Measurements from ENCODE around the gene SEC14L1.
A peak's percentile ranks its signal among the peaks of the same experiment; 100 is the strongest.
"Not testable (repeated sequence)": the region's sequence is repeated elsewhere in the genome, so short reads cannot be mapped to it uniquely, and the experiment has no call there.

Gene SEC14L1

DNA sequence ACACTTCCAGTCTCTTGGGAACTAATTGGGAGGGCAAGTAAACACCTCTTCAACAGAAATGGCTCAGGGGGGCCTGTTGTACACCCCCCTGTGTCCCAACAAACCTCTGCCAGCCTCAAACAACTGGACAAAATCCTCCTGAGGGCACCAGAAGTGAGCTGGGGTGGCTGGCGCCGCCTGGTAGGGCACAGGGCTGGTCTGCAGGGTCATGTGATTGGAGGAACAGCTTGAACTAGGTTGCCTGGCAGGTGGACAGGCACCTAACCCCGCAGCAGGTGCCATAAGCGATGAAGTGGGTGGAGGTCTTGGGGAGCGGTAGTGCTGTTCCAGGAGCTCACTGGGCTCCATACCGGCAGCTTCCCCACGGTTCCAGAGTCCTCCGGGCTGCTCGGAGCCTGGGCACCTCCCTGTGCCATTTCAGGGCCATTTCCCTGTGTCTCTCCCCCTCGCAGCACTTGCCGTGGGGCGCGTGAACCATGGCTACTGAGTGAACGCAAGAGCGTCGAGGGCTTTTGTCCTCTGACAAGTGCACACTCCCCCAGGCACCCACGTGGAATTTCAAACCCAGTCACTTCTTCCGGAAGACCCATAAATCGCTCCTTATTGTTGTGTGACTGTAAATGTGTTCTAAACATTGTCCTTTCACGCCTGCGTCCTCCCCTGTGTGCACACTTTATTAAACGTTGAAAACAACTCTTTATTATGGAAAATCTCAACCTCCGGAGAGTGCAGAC is 101.5 kb downstream of the SEC14L1 start:
- no peak for ATAC-seq

DNA sequence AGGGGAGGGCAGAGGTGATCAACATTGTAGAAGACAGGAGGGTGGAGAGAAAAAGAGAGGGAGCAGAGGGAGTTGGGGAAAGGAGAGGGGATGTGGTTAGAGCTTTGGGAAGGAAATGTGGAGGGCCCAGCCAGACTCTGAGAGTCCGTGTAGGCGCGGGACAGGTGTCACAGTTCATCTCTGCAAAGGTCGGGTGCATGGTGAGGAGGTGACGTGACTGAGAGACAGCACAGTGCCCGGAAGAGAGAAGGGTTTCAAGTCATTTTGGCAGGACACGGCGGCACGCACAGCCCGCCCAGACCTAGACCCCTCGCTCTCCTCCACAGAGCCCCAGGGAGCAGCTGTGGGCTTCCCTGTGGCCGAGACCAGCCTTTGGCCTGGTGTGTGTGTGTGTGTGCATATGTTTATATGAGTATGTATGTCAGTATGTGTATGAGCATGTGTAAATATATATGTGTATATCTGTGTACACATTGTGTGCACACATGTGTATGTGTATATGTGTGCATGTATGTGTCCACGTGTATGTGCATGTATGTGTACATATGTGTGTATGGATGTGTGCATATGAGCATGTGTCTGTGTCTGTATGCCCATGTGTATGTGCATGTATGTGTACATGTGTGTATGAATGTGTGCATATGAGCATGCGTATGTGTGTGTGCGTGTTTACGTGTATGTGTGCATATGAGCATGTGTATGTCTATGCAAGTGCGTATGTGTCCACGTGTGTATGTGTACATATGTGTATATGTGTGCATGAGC is 104.6 kb downstream of the SEC14L1 start:
- no peak for ATAC-seq

DNA sequence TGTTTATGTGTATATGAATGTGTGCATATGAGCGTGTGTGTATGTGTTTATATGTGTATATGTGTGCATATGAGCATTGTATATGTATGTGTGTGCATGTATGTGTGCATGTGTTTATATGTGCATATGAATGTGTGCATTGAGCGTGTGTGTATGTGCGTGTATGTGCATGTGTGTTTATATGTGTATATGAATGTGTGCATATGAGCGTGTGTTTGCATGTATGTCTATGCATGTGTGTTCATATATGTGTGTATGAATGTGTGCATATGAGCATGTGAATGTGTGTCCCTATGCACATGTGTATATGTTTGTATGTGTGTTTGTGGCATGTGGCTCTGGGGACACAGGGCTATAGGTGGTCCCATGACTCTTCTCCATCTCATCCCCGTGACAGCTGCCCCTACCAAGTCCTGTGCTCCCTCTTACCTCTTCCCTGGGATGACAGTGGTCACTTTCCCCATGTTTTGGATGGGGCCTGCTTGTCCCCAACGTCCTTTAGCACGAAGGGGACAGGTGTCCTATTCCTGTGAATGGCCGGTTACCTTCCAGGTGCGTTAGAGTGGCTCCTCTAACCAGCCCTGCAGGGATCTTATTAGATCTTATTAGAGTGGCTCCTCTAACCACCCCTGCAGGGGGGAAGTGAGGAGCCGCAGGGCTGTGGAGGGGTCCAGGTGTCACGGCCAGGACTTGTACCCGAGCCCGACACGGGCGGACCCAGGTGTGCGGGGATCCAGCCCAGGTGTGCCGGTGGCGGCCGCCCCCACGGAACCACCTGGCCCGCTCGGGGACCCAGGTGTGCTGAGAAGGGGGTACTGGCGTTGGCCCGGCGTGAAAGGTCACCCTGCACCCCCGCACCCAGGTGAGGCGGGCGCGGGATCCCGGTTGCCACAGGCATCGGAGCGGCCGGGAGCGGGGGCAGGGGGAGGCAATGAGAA is 105.6 kb downstream of the SEC14L1 start:
- peak in 1 of 2 donors; percentile 6 for ATAC-seq

DNA sequence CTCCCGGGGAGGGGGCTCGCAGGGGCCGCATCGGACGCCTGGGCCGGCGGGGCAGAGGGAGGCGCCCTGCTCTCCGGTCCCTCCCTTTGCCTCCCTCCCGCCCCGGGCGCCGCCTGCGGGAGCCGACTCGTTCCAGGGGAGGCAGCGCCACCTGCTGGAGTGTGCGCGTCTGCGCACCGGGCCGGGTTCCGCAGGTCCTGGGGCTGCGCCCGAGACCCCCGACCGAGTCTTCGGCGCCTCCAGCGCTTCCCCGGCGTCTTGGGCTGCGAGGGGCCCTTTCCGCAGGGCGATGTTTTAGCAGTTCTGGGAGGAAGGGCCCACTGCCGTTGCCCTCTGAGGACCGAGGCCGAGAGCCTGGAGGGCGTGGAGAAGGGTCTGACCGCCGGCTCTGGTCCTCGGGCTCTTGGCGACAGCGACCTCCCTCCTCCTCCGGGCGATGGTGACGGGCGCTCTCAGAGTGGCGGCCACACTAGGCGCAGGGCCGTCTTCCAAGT is 106.3 kb downstream of the SEC14L1 start:
- ATAC-seq: peak; percentile 97

DNA sequence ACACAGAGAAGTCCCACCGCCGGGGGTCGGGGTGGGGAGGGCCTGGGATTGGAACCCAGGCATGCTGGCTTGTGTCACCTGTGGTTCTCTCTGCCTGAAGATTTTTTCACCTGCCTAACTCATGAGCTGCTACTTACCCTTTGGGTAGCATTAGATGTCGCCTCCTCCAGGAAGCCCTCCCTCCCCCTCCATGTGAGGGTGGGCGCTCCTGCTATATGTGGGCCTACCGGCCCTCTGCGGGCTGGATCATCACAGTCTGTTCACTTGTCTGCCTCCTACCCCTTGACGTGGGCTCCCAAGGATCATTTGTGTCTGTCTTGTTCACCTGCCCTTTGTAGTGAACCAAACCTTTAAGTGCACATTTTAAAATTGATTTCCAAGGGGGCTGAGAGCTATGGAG is 106.8 kb downstream of the SEC14L1 start:
- ATAC-seq: no peak

DNA sequence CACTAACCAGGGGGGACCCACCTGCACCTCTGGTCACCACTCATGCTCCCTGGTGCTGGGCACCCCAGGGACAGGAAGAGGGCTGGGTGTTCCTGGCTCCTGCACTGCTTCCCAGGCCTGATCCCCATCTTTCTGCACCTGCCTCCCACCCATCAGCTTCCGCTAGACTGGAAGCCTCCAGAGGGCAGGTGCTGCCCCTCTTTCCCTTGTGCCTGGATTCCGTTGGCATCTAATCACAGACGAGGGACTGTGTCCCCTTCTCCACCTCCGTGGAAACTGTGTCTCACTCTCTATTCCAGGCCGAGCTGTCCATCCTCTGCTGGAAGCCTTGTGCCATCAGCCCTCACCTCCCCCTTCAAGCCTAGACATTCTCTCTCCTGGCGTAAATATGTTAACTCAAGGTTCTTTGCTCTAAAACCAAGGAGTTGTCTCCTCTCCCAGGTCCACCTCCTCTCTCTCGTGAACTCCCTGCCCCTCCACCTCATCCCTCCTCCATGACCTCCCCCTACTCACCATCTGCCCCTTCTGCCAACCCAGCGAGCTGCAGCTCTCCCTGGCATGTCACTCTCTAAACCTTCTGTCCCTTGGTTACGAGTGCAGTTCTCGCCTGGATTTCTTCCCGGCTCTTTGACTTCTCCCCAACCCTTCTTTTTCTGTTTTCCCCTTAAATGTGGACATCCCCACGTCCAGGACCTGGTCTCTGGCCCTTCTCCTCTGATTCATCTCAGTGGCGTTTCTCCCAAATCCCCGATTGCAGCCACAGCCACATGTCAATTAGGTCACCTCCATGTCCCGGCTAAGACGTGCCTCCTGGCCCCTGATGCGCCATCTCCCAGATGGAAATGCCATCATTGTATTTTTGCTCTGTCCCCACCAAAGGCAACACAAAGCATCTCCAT is 107.7 kb downstream of the SEC14L1 start:
- ATAC-seq: no peak

DNA sequence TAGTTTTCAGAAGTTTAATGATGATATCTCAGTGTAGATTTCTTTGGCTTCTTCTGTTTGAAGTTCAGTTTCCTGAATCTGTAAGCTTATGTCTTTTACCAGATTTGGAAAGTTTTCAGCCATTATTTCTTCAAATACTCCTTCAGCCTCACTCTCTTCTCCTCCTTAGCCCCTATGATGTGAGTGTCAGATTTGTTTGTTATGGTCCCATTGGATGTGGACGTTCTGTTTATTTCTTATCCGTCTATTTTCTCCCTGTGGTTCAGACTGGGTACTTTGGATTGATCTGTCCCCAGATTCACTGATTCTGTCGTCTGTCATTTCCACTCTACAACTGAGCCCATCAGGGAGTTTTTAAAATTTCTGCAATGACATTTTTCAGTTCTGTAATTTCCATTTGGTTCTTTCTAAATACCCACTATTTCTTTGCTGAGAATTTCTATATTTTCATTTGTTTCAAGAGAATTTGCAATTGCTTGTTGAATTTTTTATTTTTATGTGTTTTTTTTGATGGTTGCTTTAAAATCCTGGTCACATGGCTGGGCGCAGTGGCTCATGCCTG is 110.9 kb downstream of the SEC14L1 start:
- ATAC-seq: no peak

DNA sequence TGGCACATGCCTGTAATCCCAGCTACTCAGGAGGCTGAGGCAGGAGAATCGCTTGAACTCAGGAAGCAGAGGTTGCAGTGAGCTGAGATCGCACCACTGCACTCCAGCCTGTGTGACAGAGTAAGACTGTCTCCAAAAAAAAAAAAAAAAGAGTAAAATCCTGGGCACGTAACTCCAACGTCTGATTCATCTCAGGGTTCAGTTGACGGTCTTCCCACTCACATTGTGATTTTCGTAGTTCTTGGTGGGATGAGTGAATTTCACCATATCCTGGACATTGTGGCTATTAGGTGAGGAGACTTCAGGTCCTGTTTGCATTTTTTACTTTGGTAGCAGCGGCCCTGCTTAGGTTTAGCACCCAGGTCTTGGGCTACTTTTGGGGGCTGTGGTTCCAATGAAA is 111.5 kb downstream of the SEC14L1 start:
- ATAC-seq: not testable (repeated sequence)

DNA sequence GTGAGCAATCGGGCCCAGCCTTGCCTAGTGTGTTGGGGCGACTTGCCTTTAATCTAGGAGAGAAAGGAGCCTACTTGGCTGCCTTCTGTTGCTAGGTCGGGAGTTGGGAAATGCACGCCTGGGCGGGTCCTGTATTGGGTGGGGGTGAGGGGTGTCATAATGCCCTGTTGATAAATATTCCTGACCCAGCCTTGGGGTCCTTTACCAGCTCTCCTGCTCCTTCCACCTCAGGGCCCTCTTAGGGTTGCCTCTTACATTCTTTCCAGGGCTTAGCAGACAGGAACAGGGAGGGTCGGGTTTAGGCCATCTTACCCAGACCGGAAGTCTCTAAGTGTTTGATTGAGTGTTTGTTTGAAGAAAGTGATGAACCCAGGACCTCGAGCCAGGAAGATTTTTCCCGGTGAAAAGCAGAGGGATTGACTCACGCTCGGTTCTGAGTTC is 112.9 kb downstream of the SEC14L1 start:
- ATAC-seq: no peak

DNA sequence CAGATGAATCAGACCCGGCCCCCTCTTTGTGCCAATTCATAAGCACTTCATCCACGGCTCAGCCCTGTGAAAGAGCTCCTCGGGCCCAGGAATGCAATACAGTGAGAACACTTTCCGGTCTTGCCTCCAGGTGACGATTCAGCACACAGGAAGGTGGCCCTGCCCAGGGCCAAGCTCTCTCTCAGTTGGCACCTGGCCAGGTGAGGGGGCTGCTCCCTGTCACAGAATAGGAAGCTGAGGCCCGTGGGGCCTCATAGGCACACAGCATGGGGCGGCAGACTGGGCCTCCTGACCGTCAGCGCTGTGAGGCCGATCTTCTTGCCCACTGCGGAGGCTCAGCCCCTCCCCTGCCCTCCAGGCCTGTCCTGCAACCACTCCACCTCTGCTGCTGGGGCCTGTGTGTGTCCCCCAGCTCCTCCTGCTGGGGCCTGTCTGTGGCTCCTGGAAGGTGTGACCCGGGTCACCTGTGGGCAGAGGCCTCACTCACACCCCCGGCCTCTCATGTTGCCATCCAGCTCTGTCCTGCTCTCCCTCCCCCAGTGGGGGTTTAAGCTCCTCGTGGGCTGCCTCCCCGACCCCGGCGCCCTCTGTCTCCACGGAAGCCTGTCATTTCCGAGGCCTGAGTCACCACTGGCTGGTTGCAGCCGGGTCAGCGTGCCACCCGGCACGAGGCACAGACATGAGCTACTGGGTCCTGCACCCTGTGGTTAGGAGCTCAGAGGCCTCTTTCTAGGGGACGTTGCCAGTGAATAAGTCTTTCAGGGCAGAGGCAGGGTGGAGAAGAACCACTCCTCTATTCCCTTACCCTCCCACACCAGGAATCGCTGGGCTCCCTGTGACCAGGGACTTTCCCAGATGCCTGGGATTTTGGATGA is 114.4 kb downstream of the SEC14L1 start:
- no peak for ATAC-seq

DNA sequence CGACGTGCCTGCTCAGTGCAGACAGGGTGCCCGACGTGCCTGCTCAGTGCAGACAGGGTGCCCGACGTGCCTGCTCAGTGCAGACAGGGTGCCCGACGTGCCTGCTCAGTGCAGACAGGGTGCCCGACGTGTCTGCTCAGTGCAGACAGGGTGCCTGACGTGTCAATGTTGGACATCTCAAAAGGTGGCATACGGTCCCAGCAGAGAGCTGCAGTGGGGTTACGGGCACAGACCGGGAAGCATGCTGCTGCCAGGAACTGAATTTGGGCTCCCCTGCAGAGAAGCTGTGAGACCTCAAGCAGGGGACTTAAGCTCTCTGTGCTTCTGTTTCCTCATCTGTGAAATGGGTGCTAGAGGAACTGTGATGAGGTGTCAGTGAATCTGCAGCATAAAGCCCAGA is 115.2 kb downstream of the SEC14L1 start:
- not testable (repeated sequence) for ATAC-seq

DNA sequence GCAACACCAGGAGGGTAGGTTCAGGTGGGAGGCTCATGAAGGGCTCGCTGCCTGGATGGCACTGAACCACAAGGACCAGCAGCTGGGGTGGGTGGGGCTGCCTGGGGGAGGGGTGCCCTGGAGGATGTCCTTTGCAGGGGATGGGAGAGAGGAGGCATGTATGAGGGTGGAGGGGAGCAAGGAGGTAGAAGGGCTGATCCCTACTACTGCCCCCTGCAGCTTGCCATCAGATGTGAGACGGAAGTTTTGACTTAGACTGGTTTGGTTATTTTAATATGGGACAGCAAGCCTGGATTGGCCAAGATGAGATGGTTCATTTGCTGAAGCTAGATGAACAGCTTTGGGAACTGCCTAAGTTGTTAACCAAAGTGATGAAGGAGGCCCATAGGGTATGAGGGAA is 115.9 kb downstream of the SEC14L1 start:
- no peak for ATAC-seq

DNA sequence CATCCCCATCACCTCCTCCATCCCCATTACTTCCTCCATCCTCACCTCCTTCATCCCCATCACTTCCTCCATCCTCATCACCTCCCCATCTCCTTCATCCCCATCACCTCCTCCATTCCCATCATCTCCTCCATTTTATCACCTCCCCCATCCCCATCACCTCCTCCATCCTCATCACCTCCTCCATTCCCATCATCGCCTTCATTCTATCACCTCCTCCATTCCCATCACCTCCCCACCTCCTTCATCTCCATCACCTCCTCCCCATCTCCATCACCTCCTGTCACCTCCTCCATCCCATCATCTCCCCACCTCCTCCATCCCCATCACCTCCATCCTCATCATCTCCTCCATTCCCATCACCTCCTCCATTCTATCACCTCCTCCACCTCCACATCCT is 116.4 kb downstream of the SEC14L1 start:
- no peak for ATAC-seq

DNA sequence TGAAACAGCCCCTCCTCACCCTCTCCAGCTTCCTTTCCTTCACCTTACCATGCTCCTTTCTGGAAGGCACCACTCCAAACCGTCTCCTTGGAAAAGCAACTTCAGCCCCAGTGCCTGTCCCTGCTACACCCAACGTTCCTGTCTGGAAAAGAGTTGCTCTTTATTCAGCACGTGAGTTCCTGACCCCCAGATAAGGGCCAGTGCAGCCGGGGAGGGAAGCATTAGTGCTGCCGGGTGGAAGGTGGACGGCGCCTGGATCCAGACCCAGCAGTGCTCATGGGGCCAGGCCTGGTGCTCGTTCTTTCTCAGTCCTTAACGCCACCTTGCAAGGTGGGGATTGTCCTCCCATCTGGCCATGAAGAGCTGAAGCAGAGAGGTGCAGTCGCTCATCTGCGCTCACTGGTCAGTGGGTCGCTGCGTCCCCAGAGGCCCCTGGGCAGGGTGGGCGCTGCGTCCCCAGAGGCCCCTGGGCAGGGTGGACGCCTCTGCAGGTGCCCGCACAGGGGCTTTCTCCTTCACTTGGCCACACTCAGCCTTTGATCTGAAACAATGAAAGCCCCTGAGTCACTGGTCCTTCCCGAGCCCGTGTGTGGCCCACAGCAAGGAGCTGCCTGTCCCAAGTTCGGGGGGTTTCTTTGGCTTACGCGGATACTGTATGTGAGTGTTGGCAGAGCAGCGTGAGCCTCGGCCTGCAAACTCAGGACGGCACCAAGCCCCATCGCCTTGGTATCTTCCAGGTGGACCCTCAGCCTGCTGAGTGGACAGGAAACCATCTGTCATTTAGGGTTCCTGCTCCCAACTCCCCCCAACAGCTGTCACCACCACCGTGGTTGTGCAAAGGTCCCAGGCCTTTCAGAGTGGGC is 117.1 kb downstream of the SEC14L1 start:
- no peak for ATAC-seq

DNA sequence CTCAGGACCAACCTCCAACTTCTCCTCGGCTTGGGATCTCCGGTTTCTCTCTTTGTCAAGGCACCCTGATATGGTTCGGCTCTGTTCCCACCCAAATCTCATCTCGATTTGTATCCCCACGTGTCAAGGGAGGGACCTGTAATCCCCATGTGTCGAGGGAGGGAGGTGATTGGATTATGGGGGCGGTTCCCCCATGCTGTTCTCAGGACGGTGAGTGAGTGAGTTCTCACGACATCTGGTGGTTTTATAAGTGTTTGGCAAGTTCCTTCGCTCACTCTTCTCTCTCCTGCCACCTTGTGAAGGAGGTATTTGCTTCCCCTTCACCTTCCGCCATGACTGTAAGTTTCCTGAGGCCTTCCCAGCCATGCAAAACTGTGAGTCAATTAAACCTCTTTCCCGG is 117.9 kb downstream of the SEC14L1 start:
- ATAC-seq: no peak

DNA sequence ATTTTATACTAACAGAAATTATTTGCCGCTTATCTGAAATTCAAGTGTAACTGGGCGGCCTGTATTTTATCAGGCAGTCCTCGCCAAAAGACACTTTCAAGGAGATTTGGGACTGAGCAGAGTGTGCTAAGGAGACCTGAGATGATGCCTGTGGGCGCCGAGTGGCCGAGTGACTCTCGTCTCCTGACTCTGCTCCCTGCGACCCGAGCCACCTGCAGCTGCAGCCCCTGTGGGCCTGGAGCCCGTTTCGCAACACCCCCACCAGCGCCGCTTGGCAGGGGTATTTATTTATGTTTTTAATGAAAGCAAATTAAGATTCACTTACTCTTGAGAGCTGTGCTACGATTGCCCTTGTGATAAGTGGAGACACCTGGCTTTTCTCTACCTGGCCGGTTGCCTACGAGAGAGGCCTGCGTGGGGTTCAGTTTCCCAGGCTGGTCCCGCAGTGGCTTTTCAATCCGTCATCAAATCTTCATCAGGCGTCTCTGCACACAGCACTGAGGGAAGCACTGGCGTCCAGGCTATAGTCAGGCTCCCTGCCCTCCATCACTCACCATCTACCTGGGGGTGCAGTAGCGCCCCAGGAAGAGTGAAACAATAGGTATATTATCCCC is 124.0 kb downstream of the SEC14L1 start:
- ATAC-seq: no peak

DNA sequence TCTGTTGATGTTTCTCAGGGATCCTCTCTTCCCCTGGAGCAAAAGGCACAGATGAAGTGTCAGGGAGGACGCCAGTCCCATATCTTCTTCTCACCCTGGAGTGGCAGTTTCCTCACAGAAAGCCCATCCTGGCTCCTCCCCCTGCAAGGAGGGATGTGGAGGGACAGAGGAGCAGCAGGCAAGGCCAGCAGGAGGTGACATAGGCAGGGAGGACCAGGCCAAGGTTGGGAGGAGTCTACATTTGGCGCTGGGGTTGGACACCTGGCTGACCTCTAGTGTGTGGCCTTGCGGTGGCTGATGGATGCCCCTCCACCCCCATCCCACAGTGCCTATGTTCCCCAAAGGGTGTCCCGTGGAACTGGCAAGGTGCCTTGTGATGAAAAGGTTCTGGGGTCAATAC is 125.4 kb downstream of the SEC14L1 start:
- no peak for ATAC-seq
